Keratinocyte (primary cell): ENCODE results near the gene ADARB2. TPM values are rescaled to one million over a fixed set of nuclear protein-coding genes. Genes with fewer than 3 reads are reported as not detected.

Experiments
- DNase-seq: peaks from one replicate; pipeline ENCODE4 v3.0.0-alpha.2; 2011; ENCODE audit warnings: low read depth, missing footprints, low spot score
- FAIRE-seq: peaks from 2 replicates; lab custom pipeline; 2011; peaks lifted over from hg19 to GRCh38; lab: Jason Lieb, UNC
- H2AFZ ChIP-seq: 2 replicates; pipeline ENCODE4 v1.6.0; 2012; ENCODE audit warnings: low read length, control low read depth, inconsistent platforms; ENCODE audit not compliant: control insufficient read depth
- H3K27ac ChIP-seq: 2 replicates; pipeline ENCODE4 v1.5.1; 2011; ENCODE audit warnings: low read length; ENCODE audit not compliant: control insufficient read depth, insufficient read depth
- H3K27me3 ChIP-seq: 3 replicates; pipeline ENCODE4 v1.6.0; 2011; ENCODE audit warnings: low read length; ENCODE audit not compliant: control insufficient read depth, insufficient read depth; ENCODE audit errors: extremely low read depth
- H3K36me3 ChIP-seq, 2 experiments: 2 replicates in 1 of 2; 3 replicates in 1 of 2; pipeline ENCODE4 v1.5.1; 2011; ENCODE audit warnings: low read length in 2 of 2, mild to moderate bottlenecking in 1 of 2; ENCODE audit not compliant: control insufficient read depth in 2 of 2, insufficient read depth in 2 of 2; ENCODE audit errors: extremely low read depth in 1 of 2
- H3K4me1 ChIP-seq: 3 replicates; pipeline ENCODE4 v1.5.1; 2011; ENCODE audit warnings: low read length; ENCODE audit not compliant: control insufficient read depth, insufficient read depth; ENCODE audit errors: extremely low read depth
- H3K4me2 ChIP-seq: 3 replicates; pipeline ENCODE4 v1.6.0; 2011; ENCODE audit warnings: low read depth, low read length; ENCODE audit not compliant: control insufficient read depth, insufficient read depth; ENCODE audit errors: extremely low read depth
- H3K4me3 ChIP-seq, 3 experiments: fragments of 200-600 bp in 1 of 3; sonication (generic) in 1 of 3; 2 replicates in 2 of 3; 3 replicates in 1 of 3; pipeline ENCODE4 v1.5.1; 2011 to 2016; ENCODE audit warnings: low read length in 3 of 3, mild to moderate bottlenecking in 3 of 3, control low read depth in 2 of 3, inconsistent platforms in 1 of 3, low read depth in 1 of 3, mixed read lengths in 1 of 3, mixed run types in 1 of 3, moderate library complexity in 1 of 3; ENCODE audit not compliant: control insufficient read depth in 2 of 3, insufficient read depth in 2 of 3; ENCODE audit errors: extremely low read depth in 1 of 3
- H3K79me2 ChIP-seq: 2 replicates; pipeline ENCODE4 v1.6.0; 2012; ENCODE audit warnings: low read length; ENCODE audit not compliant: control insufficient read depth, insufficient read depth
- H3K9ac ChIP-seq: 3 replicates; pipeline ENCODE4 v1.6.0; 2011; ENCODE audit warnings: low read length; ENCODE audit not compliant: control insufficient read depth, insufficient read depth; ENCODE audit errors: extremely low read depth
- H3K9me1 ChIP-seq: 3 replicates; pipeline ENCODE4 v1.6.0; 2011; ENCODE audit warnings: low read length; ENCODE audit not compliant: control insufficient read depth, insufficient read depth; ENCODE audit errors: extremely low read depth
- H3K9me3 ChIP-seq: 2 replicates; pipeline ENCODE4 v1.5.1; 2012; ENCODE audit warnings: low read depth, low read length; ENCODE audit not compliant: control insufficient read depth
- H4K20me1 ChIP-seq: 3 replicates; pipeline ENCODE4 v1.6.0; 2011; ENCODE audit warnings: low read length; ENCODE audit not compliant: control insufficient read depth, insufficient read depth; ENCODE audit errors: extremely low read depth
- EZH2 ChIP-seq: IDR thresholded peaks from one replicate; pipeline ENCODE4 v1.6.1; 2012; ENCODE audit warnings: inconsistent platforms, mild to moderate bottlenecking, low read length, moderate library complexity
- dilution Hi-C: fragments of 300-500 bp; cut with MboI; formaldehyde crosslinking; loops from one replicate; pipeline ENCODE4 v1.7.0; 2020; ENCODE audit warnings: low sequenced_read_pairs; ENCODE audit not compliant: extremely low pct_ligation_motif_present
- polyA plus RNA-seq, 5 experiments: library from polyadenylated mRNA; depleted of rRNA in 3 of 5; stranded (reverse) in 3 of 5; stranded (forward) in 1 of 5; unstranded in 1 of 5; fragments of >200 nt; gene quantifications; 1 replicate in 1 of 5; 2 replicates in 3 of 5; 3 replicates in 1 of 5; pipeline versions ENCODE4 v1.2.1 to v1.2.3, GENCODE V29; 2011 to 2012; ENCODE audit warnings: missing spikeins in 2 of 5, low read depth in 1 of 5, low replicate concordance in 1 of 5
- TF ChIP-seq, protein P1 (sequence below), 3 experiments: IDR thresholded peaks in 1 of 3; conservative IDR thresholded peaks in 1 of 3; optimal IDR thresholded peaks in 1 of 3; 2 replicates in 2 of 3; 3 replicates in 1 of 3; pipeline versions ENCODE3 to v1.5.1; 2011; ENCODE audit warnings: low read length in 3 of 3, mild to moderate bottlenecking in 3 of 3, moderate library complexity in 2 of 3, control low read depth in 1 of 3, inconsistent platforms in 1 of 3; ENCODE audit not compliant: insufficient read depth in 2 of 3; ENCODE audit errors: extremely low read depth in 1 of 3

The ADARB2 gene
- polyA plus RNA-seq, 1 donor (not counting 4 experiments of a cell fraction or from before 2014, with no cell fraction given): not detected

DNA sequence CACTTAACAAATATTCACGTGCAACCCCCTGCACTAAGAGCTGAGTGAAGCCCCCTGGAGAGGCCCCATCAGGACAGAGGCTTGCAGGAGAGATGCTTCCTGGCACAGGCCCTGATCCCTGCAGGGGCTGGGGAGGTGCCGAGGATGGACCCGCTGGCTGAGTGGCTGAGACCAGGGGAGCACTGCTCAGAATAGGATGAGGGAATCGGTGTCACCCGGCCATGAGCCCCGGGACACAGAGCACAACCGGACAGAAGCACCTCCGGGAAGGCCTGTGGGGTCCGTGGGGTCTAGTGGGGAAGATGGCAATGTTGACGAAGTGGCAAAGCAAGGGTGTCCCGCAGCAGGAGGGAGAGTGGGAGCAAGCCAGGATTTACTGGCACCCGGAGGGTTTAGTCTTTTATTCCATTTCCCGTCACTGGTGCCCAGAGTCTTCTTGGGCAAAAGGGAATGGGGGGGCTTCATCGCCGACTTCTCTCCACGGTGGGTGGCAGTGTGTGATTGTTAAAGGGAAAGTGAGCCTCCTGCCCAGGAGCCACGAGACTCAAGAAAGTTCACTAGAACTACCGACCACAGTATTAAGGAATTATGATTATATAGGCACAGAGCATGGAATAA, 140.7 kb downstream of the ADARB2 start:
- Histone ChIP-seq H3K4me2 (no peak overlapping the region), H2AFZ (no peak overlapping the region), H3K27me3 (no peaks in the 10 kb centered on the region), H3K27ac (no peak overlapping the region), H3K9ac (no peak overlapping the region), H3K4me3 (no peak overlapping the region), H3K36me3 (no peaks in the 10 kb centered on the region), H4K20me1 (no peaks in the 10 kb centered on the region), H3K4me1 (peaks cover 9% of the 10 kb centered on the region), H3K9me1 (no peaks in the 10 kb centered on the region), H3K9me3 (no peaks in the 10 kb centered on the region), H3K79me2 (no peaks in the 10 kb centered on the region)
- no peak for TF ChIP-seq EZH2
- TF ChIP-seq, protein P1, sequence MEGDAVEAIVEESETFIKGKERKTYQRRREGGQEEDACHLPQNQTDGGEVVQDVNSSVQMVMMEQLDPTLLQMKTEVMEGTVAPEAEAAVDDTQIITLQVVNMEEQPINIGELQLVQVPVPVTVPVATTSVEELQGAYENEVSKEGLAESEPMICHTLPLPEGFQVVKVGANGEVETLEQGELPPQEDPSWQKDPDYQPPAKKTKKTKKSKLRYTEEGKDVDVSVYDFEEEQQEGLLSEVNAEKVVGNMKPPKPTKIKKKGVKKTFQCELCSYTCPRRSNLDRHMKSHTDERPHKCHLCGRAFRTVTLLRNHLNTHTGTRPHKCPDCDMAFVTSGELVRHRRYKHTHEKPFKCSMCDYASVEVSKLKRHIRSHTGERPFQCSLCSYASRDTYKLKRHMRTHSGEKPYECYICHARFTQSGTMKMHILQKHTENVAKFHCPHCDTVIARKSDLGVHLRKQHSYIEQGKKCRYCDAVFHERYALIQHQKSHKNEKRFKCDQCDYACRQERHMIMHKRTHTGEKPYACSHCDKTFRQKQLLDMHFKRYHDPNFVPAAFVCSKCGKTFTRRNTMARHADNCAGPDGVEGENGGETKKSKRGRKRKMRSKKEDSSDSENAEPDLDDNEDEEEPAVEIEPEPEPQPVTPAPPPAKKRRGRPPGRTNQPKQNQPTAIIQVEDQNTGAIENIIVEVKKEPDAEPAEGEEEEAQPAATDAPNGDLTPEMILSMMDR (optimal IDR thresholded peaks at IDR 0.05 in 1 of 3, IDR thresholded peaks at IDR 0.05 in 1 of 3, conservative IDR thresholded peaks at IDR 0.05 in 1 of 3; ENCODE audit: extremely low read depth in 1 of 3, insufficient read depth in 2 of 3, low read length in 3 of 3): no peak
- dilution Hi-C loops: no loop called here
- DNase-seq (no peak), FAIRE-seq (no peak)

DNA sequence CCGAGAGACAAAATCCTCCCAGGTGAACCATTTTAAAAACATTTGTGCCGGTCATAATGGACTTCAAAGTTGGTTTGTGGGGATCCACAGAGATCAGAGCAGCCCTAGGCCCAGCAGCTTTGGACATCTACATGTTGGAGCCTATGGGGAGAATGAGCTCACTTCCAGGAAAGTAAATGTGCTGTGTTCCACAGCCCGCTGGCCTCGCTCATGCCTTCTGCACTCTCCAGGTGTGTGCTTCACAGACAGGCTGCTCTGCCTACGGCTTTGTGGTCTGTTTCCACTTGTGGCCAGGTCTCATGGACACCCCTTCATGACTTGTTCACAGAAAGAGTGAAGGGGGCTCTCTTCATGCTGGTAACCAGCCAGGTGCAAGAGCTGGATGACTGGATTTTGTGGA, 141.6 kb downstream of the ADARB2 start:
- H2AFZ ChIP-seq: no peak overlapping the region
- TF ChIP-seq, protein P1 (optimal IDR thresholded peaks at IDR 0.05 in 1 of 3, IDR thresholded peaks at IDR 0.05 in 1 of 3, conservative IDR thresholded peaks at IDR 0.05 in 1 of 3; ENCODE audit: extremely low read depth in 1 of 3, insufficient read depth in 2 of 3, low read length in 3 of 3): no peak
- TF ChIP-seq EZH2: no peak
- H3K36me3 ChIP-seq: no peaks in the 10 kb centered on the region
- H3K9ac ChIP-seq: no peak overlapping the region
- FAIRE-seq (no peak), DNase-seq (no peak)
- H3K4me2 ChIP-seq: no peak overlapping the region
- no peak overlapping the region for H3K27ac ChIP-seq
- no peaks in the 10 kb centered on the region for H3K9me3 ChIP-seq
- no peak overlapping the region for H3K4me3 ChIP-seq
- H3K27me3 ChIP-seq: no peaks in the 10 kb centered on the region
- H3K4me1 ChIP-seq: peaks cover 2% of the 10 kb centered on the region
- no peaks in the 10 kb centered on the region for H3K79me2 ChIP-seq
- dilution Hi-C loops: no loop called here
- H4K20me1 ChIP-seq: no peaks in the 10 kb centered on the region
- H3K9me1 ChIP-seq: no peaks in the 10 kb centered on the region
